OCI-LY3 (cell line): ENCODE measurements around the gene CTNNBL1.

ENCODE experiments used
- CTCF ChIP-seq: fragments of 200-600, 300-600 bp; sonication (generic); IDR thresholded peaks from 2 replicates; pipeline ENCODE4 v1.5.1; 2014; ENCODE audit warnings: antibody characterized with exemption, low read length, low read depth
- EZH2phosphoT487 ChIP-seq: fragments of 200-600 bp; shearing (Covaris generic); IDR thresholded peaks from 2 replicates; pipeline ENCODE4 v1.6.1; 2018; ENCODE audit warnings: antibody characterized with exemption, mixed run types, low read depth

- no peak for TF ChIP-seq EZH2phosphoT487
- no peak for TF ChIP-seq CTCF
Observed at GRCh38 chr20:37864298-37864697, 170.5 kb downstream of the CTNNBL1 start.
